Stimulated activated CD8-positive, alpha-beta memory T cell treated with anti-CD3 and anti-CD28 coated beads, Interleukin-4, amount 100 ng/mL, for 4 hours (primary cell): ENCODE results near the gene POU2F3.

Source experiments
- DNase-seq, 2 donors: peaks; one replicate each; pipeline ENCODE4 v3.0.0-alpha.2; 2020; ENCODE audit warnings: low read depth in 2 of 2, low spot score in 1 of 2

The POU2F3 gene

DNA sequence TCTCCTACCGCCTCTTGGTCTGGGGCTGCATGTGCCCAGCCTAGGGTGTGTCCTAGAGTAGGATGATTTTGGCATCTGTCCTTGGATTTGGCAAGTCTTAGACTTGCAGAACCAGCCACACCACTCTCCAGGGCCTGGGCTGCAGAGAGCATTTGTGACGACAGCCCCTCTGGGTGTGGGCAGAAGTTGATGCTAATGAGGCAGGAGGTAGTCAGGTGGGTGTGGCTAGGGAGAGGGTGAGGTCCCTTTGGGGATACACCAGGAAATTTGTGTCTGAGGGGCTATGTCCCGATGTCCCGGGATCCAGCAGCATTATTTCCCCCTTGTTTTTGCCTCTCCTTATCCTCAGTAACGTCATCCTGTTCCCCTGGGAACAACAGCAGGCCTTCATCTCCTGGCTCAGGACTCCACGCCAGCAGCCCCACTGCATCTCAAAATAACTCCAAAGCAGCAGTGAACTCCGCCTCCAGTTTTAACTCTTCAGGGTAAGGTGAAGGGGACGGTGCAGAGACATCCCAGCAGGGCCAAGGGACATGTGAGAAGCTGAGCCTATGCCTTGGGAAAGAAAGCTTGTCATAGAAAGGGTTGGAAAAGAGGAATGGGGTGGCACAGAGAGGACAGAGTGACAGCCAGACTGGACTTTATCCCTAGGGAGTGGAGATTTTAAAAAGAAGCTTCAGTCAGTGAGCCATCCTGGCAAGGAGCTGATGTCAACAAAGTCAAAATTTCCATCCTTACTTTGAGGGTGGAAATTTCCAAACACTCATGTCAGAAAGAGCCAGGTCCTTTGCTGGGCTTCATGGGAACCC is 77.1 kb downstream of the POU2F3 start:
- no peak for DNase-seq

- DNase-seq = no peak
These were observed 77.9 kb downstream of the POU2F3 start for GRCh38 chr11:120317689-120318480.

- no peak for DNase-seq
These were observed 79.0 kb downstream of the POU2F3 start for GRCh38 chr11:120318906-120319305.

GRCh38 chr11:120324932-120325810 is 85.2 kb downstream of the POU2F3 start, which contains the start of gene TLCD5:
Gene TLCD5 (plus strand): TSS chr11:120325299. CDS start chr11:120327442, 2,143 bp downstream.
- no peak for DNase-seq

DNA sequence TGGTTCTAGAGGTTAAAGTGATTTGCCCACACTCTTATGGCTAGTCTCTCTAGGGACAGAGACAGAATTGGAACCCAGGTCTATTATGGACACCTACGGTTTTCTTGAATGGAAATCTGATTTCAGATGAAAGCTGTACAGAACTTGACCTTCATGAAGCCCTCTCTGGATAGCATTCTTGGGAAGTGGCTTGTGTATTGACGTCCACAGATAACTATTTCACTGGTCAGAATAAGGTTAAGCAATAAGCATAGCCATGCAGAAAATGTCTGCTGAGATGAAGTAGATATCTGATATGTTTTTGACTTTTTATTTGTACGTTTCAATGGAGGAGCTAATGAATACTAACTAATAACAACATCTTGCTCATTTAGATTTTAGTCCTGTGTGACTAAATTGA is 86.3 kb downstream of the POU2F3 start:
- DNase-seq = no peak

- no peak for DNase-seq
These were observed 86.9 kb downstream of the POU2F3 start for GRCh38 chr11:120326845-120327281.

- no peak for DNase-seq
These were observed 87.4 kb downstream of the POU2F3 start for GRCh38 chr11:120327311-120327710.

DNA sequence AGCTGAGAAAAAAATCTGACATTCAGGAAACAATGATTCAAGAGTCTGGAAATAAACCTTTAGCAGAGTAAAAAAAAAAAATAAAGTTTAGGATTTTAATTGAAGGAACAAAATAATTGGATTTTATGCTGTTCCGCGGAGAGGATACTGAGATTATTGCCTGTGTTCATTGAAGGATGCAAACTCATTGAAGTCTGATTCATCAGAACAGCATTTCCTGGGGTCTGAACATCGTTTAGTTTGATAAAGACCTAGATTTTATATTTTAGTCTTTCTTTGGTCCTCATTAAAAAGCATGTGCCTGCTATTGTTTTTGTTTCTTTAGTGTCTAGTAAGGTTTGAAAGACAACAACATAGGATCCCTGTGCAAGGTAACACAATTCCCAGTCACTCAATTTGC is 89.6 kb downstream of the POU2F3 start:
- no peak for DNase-seq

DNA sequence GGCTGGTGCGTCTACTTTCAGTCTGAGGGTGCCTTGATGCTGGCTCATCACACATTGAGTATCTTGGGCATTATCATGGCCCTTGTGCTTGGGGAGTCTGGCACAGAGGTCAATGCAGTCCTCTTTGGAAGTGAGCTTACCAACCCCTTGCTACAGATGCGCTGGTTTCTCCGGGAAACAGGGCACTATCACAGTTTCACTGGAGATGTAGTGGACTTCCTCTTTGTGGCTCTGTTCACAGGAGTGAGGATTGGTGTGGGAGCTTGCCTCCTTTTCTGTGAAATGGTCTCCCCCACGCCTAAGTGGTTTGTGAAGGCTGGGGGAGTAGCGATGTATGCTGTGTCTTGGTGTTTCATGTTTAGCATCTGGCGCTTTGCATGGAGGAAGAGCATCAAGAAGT is 90.1 kb downstream of the POU2F3 start:
- no peak for DNase-seq

- DNase-seq = no peak
These were observed 91.5 kb downstream of the POU2F3 start for GRCh38 chr11:120331301-120331996.

GRCh38 chr11:120332822-120333716 is 93.1 kb downstream of the POU2F3 start:
- no peak for DNase-seq

DNA sequence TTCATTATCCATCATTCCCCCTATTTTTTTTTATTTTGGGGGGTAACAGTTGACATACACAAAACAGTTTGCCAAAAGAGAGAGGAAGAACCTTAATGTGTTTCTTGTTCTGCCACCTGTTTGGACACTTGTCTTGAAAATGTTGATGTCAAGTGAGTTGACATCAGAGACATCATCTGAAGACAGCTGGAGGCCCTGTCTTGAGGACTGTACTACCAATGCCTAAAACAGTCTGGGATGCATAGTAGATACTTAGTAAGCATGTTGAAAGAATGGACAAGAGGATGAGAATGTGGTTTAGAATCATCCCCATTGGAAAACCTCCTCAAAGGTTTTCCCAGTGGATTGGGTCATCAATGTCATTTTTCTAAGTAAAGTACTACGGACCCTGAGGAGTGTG is 93.9 kb downstream of the POU2F3 start:
- DNase-seq = no peak

DNA sequence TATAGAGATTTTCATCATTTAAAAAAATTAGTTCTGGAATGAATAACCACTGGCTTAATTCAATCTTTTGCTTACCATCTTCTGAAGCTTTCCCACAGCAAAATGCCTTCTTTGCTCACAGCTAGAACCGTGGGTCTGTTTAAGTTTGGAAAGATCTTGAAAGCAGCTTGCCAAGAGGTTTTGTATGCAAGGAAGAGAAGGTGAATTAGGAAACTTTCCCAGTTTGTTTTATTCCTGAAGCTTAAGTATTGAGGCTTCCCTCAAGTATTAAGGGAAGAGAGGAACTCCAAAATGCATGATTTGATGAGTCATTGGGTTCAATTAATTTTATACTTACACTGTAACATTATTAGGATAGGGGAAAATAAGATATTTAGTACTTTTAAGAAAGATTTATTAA is 94.4 kb downstream of the POU2F3 start:
- no peak for DNase-seq

GRCh38 chr11:120334894-120335462 is 95.0 kb downstream of the POU2F3 start:
- DNase-seq = peak; percentile 11 to 31

GRCh38 chr11:120335556-120335907 is 95.6 kb downstream of the POU2F3 start:
- no peak for DNase-seq

DNA sequence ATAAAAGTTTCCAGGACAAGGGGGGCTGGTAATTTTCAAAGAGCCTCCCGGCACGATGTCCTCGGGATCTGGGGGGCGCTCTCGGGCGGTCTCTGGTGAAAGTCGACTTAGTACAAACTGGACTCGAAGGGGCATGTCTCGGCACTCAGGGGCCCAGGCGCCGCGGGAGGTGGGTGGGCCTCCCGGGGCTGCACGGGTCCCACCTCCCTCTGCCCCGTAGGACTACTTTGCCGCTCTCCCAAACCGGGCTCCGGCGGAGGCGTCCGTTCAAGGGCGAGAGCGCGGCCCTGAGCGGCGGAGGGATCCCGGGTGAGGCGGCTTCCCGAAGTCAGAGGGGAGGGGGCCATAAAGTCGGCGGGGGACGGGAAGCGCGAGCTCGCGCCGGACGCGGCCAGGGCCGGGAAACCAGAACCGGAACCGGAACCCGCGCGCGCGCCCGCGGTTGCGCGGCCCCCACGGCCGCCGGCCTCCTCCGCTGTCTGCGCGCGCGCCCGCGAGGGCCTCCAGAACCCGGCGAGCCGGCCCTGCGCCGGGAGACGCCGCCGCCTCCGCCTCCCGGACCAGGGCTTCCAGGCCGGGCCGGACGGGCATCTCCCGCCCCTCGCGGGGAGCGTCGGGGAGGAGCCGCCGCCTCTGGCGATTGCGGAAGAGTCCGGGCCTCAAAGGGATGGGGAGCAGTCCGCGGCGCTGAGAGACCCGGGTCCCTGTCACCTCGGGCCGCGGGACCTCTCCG is 96.1 kb downstream of the POU2F3 start, which contains the start of gene ARHGEF12:
ARHGEF12 (plus strand) TSS at position 506 of the 733 bp plus-strand sequence. CDS start 831 bp downstream, outside the sequence.
- DNase-seq = peak; percentile 36 to 66

DNA sequence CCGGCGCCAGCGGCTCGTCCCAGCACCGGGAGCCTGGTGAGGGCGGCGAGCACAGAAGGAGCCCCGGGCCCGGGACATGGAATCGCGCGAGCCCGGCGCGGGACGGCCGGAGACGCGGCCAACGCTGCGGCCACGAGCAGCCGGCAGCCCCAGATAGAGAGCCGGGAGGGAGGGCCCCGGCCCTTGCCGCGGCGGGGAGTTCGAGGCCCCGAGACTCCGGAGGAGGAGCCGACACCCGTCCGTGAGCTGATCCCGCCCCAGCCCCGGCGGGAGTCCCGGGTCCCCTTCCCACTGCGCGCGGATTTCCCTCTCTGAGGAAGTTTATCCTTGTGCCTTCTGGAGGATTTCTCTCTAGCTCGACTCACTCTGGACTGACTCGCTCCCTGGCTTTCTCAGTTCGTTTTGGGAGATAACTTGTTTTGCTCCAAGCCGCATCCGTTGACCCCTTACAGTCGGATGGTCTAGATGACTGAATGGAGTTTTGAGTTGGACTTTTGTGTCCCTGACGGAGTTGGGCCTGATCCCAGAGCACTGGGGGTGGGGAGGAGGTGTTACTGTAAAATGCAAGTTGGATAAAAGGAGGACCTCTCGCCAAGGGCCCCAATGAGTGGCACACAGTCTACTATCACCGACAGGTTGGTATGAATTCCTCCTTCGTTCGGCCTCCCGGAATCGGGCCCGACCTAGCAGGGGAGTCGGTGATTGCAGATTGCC is 96.9 kb downstream of the POU2F3 start:
- no peak for DNase-seq
